ENCODE data around the gene SDF2.
A peak's percentile ranks its signal among the peaks of the same experiment; 100 is the strongest.

SDF2 gene

DNA sequence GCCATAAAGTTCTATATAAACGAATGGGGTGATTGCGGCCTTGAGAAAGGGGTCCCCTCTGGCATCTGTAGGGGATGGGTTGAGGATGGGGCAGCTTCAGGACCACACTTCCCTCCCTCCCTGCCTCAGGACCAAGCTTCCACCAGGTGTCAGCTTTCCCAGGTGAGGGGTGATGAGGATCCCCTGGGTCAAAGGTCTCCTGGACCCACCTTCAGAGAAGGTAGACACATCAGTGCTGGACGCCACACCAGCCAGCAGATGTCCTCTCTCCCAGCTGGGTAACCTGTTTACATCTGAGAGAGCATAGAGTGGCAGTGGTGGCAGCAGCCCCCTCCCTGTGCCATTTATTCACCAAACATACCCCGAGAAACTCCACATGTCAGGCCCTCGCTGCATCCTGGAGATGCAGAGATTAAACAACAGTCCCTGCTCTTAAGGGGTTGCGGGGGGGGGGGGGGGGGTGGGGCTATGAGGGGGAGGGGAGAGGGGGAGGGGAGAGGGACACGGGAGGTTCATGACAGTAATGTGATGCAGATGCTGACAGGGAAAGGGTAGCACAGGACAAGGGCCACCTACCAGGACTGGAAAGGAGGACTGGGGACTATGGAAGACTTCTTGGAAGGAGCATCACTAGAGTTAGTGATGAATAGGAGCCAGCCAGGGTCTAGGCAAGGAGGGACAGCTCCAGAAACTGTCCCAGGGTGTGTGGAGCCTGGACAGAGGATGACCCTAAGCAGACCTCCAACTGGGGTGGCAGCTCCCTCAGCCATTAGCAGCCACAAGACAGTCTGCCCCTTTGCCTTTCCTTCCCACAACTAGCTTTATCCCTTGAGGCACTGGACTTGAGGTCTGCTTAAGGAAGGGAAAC, 45.0 kb upstream of the SDF2 start:
- ATAC-seq, result no peak

DNA sequence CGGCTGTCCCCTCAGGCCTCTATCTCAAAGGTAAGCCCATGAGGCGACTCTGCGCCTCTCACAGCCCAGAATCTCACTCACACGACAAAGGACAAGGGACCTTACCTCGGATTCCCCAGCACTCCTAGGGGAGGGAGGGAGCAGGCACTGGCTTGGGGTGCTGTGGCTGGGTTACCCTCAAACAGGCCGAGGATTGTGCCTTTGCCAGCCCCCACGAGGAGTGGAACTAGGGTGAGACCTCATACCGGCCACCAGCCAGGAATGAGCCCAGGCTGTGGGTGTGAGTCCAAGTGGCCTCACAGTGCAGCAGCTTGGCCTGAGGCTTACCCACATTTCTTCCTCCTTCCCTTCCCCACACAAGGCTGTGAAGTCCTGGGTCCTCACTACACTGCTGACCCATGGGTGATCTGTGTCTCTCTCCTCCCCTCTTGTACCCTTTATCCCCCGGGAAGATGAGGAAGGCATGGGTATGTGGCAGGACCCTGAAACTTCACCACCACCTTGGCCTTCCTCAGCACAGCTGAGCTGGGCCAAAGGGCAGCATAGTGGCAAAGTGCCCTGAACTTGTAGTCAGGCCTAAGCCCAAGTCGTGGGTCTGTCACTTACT, 44.1 kb upstream of the SDF2 start:
- TF ChIP-seq ZFP30 (CRISPR knock-in tag; IDR thresholded peaks at IDR 0.05), result no peak
- TF ChIP-seq ARNTL (CRISPR knock-in tag; IDR thresholded peaks at IDR 0.05; ENCODE audit: borderline replicate concordance, low read depth), result no peak
- no peak for TF ChIP-seq OSR1 (CRISPR knock-in tag; IDR thresholded peaks at IDR 0.05)
- TF ChIP-seq, protein P1, sequence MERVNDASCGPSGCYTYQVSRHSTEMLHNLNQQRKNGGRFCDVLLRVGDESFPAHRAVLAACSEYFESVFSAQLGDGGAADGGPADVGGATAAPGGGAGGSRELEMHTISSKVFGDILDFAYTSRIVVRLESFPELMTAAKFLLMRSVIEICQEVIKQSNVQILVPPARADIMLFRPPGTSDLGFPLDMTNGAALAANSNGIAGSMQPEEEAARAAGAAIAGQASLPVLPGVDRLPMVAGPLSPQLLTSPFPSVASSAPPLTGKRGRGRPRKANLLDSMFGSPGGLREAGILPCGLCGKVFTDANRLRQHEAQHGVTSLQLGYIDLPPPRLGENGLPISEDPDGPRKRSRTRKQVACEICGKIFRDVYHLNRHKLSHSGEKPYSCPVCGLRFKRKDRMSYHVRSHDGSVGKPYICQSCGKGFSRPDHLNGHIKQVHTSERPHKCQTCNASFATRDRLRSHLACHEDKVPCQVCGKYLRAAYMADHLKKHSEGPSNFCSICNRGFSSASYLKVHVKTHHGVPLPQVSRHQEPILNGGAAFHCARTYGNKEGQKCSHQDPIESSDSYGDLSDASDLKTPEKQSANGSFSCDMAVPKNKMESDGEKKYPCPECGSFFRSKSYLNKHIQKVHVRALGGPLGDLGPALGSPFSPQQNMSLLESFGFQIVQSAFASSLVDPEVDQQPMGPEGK (CRISPR knock-in tag; IDR thresholded peaks at IDR 0.05; ENCODE audit: borderline replicate concordance), result no peak
- no peak for TF ChIP-seq TCF4 (CRISPR knock-in tag; IDR thresholded peaks at IDR 0.05; ENCODE audit: borderline replicate concordance)
- no peak; the same call in 2 of the 3 replicates for ATAC-seq

More for the DNA sequence above, 45.0 kb upstream of the SDF2 start:
- TF ChIP-seq, protein P1 (CRISPR knock-in tag; IDR thresholded peaks at IDR 0.05; ENCODE audit: borderline replicate concordance), result no peak
- TF ChIP-seq GLIS3 (CRISPR knock-in tag; IDR thresholded peaks at IDR 0.05) (no peak), ARNTL (CRISPR knock-in tag; IDR thresholded peaks at IDR 0.05; ENCODE audit: borderline replicate concordance, low read depth) (no peak), ISL1 (CRISPR knock-in tag; IDR thresholded peaks at IDR 0.05) (no peak), SNAI2 (CRISPR knock-in tag; IDR thresholded peaks at IDR 0.05) (no peak), POU6F1 (CRISPR knock-in tag; IDR thresholded peaks at IDR 0.05; ENCODE audit: borderline replicate concordance, low read depth) (no peak), OSR1 (CRISPR knock-in tag; IDR thresholded peaks at IDR 0.05) (no peak), ZNF8 (CRISPR knock-in tag; IDR thresholded peaks at IDR 0.05) (no peak), ZFP3 (CRISPR knock-in tag; IDR thresholded peaks at IDR 0.05) (no peak), ZNF70 (CRISPR knock-in tag; IDR thresholded peaks at IDR 0.05) (no peak), RARB (CRISPR knock-in tag; IDR thresholded peaks at IDR 0.05) (no peak), CSRNP3 (CRISPR knock-in tag; IDR thresholded peaks at IDR 0.05) (no peak), CSDC2 (CRISPR knock-in tag; IDR thresholded peaks at IDR 0.05) (no peak), CREB5 (CRISPR knock-in tag; IDR thresholded peaks at IDR 0.05; ENCODE audit: low read depth) (no peak), ZC3H10 (CRISPR knock-in tag; IDR thresholded peaks at IDR 0.05) (no peak), TCF4 (CRISPR knock-in tag; IDR thresholded peaks at IDR 0.05; ENCODE audit: borderline replicate concordance) (no peak)

GRCh38 chr17:28705074-28705659, 43.5 kb upstream of the SDF2 start:
- peak; percentile 13; the same call in 2 of the 3 replicates for ATAC-seq
- no peak for TF ChIP-seq CSRNP3 (CRISPR knock-in tag; IDR thresholded peaks at IDR 0.05)
- no peak for TF ChIP-seq PPARA (CRISPR knock-in tag; IDR thresholded peaks at IDR 0.05; ENCODE audit: borderline replicate concordance)
- TF ChIP-seq SNAI2 (CRISPR knock-in tag; IDR thresholded peaks at IDR 0.05), result no peak
- TF ChIP-seq TOX (CRISPR knock-in tag; IDR thresholded peaks at IDR 0.05; ENCODE audit: borderline replicate concordance), result no peak
- TF ChIP-seq BACH2 (CRISPR knock-in tag; IDR thresholded peaks at IDR 0.05; ENCODE audit: borderline replicate concordance), result no peak
- no peak for TF ChIP-seq ISL1 (CRISPR knock-in tag; IDR thresholded peaks at IDR 0.05)
- no peak for TF ChIP-seq ARNTL (CRISPR knock-in tag; IDR thresholded peaks at IDR 0.05; ENCODE audit: borderline replicate concordance, low read depth)
- TF ChIP-seq ZFP3 (CRISPR knock-in tag; IDR thresholded peaks at IDR 0.05), result no peak
- TF ChIP-seq CSDC2 (CRISPR knock-in tag; IDR thresholded peaks at IDR 0.05), result no peak
- TF ChIP-seq, protein P1 (CRISPR knock-in tag; IDR thresholded peaks at IDR 0.05; ENCODE audit: borderline replicate concordance), result no peak
